ENCODE data around the gene MAP2K3. TPM values are rescaled to one million over a fixed set of nuclear protein-coding genes. Genes with fewer than 3 reads are reported as not detected.

Gene MAP2K3
- polyA plus RNA-seq (2012; ENCODE audit: insufficient read length, low read depth): 86.0 TPM

DNA sequence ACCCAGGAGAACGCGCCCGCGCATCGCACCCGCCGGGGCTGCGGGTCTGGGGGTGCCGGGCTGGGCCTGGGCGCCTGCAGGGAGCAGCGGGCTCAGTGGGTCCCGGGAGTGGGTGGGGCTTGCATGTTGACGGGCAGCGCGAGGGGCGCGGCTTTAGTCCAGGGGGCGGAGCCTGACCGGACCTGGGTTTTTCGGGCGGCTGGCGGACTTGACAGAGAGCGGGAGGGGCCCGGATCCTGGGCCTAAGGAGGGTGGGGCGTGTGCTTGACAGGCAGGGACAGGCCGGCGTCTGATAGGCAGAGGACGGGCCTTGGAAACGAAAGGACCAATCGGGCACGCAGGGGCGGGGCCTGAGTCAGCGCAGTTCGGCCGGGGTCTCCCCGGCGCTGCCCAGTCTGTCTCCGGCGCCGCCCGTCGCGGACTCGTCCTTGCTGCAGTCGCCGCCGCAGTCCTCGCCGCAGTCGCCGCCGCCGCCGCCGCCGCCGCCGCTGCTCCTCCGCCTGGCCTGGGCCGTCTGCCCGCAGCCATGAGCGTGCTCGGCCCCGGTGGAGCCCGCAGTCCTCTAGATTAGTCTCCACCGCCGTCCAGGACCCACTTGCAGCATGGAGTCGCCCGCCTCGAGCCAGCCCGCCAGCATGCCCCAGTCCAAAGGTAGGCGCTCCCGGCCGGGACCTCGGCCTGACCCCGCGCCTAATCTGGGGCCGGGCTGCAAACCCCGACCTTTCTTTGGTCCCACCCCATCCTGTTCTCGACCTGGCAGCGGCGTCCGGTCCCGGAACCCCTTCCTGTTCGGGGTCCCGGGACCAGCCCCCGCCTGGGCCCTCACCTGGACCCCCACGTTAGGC, at the start of gene MAP2K3:
Gene MAP2K3 (plus strand): TSS at position 393 of the 845 bp plus-strand sequence. CDS start 210 bp downstream, at position 603.
- no peak for TF ChIP-seq SIN3A (IDR thresholded peaks at IDR 0.05; ENCODE audit: borderline replicate concordance, insufficient read depth, low read length)
- no peak for TF ChIP-seq FOXP2 (optimal IDR thresholded peaks at IDR 0.05; ENCODE audit: borderline replicate concordance, extremely low read depth, extremely low read length, insufficient read depth)
- TF ChIP-seq, protein P1, sequence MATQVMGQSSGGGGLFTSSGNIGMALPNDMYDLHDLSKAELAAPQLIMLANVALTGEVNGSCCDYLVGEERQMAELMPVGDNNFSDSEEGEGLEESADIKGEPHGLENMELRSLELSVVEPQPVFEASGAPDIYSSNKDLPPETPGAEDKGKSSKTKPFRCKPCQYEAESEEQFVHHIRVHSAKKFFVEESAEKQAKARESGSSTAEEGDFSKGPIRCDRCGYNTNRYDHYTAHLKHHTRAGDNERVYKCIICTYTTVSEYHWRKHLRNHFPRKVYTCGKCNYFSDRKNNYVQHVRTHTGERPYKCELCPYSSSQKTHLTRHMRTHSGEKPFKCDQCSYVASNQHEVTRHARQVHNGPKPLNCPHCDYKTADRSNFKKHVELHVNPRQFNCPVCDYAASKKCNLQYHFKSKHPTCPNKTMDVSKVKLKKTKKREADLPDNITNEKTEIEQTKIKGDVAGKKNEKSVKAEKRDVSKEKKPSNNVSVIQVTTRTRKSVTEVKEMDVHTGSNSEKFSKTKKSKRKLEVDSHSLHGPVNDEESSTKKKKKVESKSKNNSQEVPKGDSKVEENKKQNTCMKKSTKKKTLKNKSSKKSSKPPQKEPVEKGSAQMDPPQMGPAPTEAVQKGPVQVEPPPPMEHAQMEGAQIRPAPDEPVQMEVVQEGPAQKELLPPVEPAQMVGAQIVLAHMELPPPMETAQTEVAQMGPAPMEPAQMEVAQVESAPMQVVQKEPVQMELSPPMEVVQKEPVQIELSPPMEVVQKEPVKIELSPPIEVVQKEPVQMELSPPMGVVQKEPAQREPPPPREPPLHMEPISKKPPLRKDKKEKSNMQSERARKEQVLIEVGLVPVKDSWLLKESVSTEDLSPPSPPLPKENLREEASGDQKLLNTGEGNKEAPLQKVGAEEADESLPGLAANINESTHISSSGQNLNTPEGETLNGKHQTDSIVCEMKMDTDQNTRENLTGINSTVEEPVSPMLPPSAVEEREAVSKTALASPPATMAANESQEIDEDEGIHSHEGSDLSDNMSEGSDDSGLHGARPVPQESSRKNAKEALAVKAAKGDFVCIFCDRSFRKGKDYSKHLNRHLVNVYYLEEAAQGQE (IDR thresholded peaks at IDR 0.05; ENCODE audit: insufficient read depth in 1 of 2, low read depth in 2 of 2, low read length in 2 of 2): 0 out of 4 replicates have a peak, but pooled peaks of 1 of the 2 experiments have one; percentile 31
- TF ChIP-seq POLR2AphosphoS5 (IDR thresholded peaks at IDR 0.05; ENCODE audit: low read depth, low read length): peak; percentile 90
- peak; percentile 98 for TF ChIP-seq TAF1 (IDR thresholded peaks at IDR 0.05; ENCODE audit: borderline replicate concordance, insufficient read depth, low read length)

DNA sequence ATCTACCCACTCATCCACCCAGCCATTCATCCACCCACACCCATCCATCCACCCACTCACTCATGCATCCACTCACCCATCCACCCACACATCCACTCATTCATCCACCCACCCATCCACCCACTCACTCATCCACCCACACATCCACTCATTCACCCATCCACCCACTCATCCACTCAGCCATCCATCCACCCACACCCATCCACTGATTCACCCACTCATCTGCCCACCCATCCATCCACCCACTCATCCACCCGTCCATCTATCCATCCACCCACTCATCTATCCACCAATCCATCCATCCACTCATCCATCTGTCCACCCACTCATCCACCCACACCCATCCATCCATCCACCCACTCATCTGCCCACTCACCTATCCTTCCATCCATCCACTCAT, 48.6 kb upstream of the MAP2K3 start:
- TF ChIP-seq SIN3A (IDR thresholded peaks at IDR 0.05; ENCODE audit: borderline replicate concordance, insufficient read depth, low read length) (no peak), POLR2AphosphoS5 (IDR thresholded peaks at IDR 0.05; ENCODE audit: low read depth, low read length) (no peak), FOXP2 (optimal IDR thresholded peaks at IDR 0.05; ENCODE audit: borderline replicate concordance, extremely low read depth, extremely low read length, insufficient read depth) (no peak), TAF1 (IDR thresholded peaks at IDR 0.05; ENCODE audit: borderline replicate concordance, insufficient read depth, low read length) (no peak)
- TF ChIP-seq, protein P1 (IDR thresholded peaks at IDR 0.05; ENCODE audit: insufficient read depth in 1 of 2, low read depth in 2 of 2, low read length in 2 of 2): no peak

DNA sequence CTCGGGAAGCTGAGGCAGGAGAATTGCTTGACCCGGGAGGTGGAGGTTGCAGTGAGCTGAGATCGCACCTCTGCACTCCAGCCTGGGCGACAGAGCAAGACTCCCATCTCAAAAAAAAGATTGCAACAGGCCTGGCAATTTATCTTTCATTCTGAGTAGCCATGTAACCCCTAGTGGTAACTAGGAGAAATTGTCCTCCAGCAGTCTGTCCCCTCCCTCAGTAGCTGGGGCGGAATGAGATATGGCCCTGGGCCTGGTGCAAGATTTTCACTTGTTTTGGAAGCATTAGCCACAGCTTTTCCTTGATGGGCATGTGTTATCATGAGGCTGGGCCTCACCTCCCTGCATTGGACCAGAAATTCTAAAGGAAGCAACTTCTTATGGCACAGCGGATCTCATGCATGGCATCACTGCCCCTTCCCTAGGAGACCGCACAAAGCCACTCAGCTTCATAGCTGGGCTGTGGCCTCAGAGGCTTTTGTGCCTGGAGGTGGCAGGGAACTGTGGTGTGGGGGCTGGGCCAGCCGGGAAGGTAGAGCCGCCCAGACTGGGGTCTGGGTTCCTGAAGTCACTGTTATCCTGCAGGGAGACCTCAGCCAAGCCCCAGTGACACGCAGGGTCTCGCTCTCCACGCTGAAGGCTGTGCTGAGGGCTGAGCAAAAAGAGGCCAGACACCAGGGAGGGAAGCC, 44.7 kb upstream of the MAP2K3 start:
- TF ChIP-seq POLR2AphosphoS5 (IDR thresholded peaks at IDR 0.05; ENCODE audit: low read depth, low read length) (no peak), SIN3A (IDR thresholded peaks at IDR 0.05; ENCODE audit: borderline replicate concordance, insufficient read depth, low read length) (no peak), FOXP2 (optimal IDR thresholded peaks at IDR 0.05; ENCODE audit: borderline replicate concordance, extremely low read depth, extremely low read length, insufficient read depth) (no peak), TAF1 (IDR thresholded peaks at IDR 0.05; ENCODE audit: borderline replicate concordance, insufficient read depth, low read length) (no peak)
- TF ChIP-seq, protein P1 (IDR thresholded peaks at IDR 0.05; ENCODE audit: insufficient read depth in 1 of 2, low read depth in 2 of 2, low read length in 2 of 2): no peak

DNA sequence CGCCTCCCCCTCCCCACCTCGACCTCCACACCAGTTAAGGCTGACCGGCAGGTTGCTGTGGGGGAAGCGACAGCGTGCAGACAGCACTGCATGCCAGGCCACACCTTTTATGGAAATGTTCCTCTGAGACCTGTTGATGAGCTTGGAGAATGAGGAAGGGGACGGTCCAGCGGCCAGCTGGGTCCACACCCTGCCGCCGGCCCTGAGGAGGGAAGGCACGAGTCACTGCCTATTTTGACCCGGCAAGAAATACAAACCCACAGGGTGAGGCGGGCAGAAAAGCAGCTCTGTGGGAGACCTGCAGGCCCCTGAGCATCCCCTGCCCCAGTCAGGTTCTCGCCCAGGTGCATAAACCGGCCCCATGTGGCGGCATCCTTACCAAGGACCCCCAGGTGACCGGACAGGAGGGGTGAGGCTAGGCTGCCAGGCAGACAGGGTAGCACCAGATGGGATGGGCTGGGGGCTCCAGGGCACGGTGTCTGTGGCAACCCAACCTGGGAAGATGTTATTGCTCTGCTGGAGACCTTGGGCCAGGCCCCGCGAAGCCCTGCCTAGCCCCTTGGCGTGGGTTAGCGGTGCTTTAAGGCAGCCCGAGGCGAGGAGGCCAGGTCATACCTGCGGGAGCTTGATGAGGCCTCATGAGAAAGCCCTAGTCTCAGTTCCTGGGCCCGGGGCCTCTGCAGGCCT, 44.0 kb upstream of the MAP2K3 start:
- TF ChIP-seq TAF1 (IDR thresholded peaks at IDR 0.05; ENCODE audit: borderline replicate concordance, insufficient read depth, low read length): no peak
- TF ChIP-seq SIN3A (IDR thresholded peaks at IDR 0.05; ENCODE audit: borderline replicate concordance, insufficient read depth, low read length): no peak
- TF ChIP-seq, protein P1 (IDR thresholded peaks at IDR 0.05; ENCODE audit: insufficient read depth in 1 of 2, low read depth in 2 of 2, low read length in 2 of 2): no peak
- no peak for TF ChIP-seq FOXP2 (optimal IDR thresholded peaks at IDR 0.05; ENCODE audit: borderline replicate concordance, extremely low read depth, extremely low read length, insufficient read depth)
- TF ChIP-seq POLR2AphosphoS5 (IDR thresholded peaks at IDR 0.05; ENCODE audit: low read depth, low read length): no peak
